GM21526 (cell line): Measurements from ENCODE around the gene REX1BD.
"Not testable (repeated sequence)": the region's sequence is repeated elsewhere in the genome, so short reads cannot be mapped to it uniquely, and the experiment has no call there.

Source experiments
- ATAC-seq: cut with Tn5 transposase; IDR thresholded peaks from one replicate; pipeline ENCODE4 v1.9.1; 2021; ENCODE audit warnings: moderate library complexity; ENCODE audit not compliant: unreplicated experiment, low FRiP score

REX1BD gene

GRCh38 chr19:18576383-18576782, 12.2 kb upstream of the REX1BD start:
- no peak for ATAC-seq

DNA sequence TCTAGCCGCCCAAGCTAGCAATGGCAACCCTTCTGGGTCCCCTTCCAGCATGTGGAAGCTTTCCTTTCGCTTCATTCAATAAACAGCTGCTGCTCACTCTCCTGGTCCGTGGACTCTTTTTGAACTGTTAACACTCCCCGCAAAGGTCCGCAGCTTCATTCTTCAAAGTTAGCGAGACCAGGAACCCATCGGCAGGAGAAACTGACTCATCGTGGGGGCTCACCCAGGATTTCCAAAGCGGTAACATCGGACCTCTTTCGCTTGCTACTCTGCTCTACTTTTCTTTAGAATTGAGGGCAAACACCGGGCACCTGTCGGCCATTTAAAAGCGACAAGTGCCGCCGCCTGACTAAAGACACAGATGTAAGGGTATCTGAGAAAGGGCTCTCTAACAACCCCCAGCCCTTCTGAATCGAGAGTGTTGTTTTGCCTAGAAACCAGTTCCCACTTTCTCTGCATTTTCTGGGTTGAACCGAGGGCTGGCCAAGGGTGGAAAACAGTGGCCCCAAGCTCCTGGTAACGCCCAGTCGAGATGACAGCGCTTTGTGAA, 11.2 kb upstream of the REX1BD start:
- ATAC-seq: no peak

GRCh38 chr19:18580311-18580710, 8.3 kb upstream of the REX1BD start:
- ATAC-seq: no peak

DNA sequence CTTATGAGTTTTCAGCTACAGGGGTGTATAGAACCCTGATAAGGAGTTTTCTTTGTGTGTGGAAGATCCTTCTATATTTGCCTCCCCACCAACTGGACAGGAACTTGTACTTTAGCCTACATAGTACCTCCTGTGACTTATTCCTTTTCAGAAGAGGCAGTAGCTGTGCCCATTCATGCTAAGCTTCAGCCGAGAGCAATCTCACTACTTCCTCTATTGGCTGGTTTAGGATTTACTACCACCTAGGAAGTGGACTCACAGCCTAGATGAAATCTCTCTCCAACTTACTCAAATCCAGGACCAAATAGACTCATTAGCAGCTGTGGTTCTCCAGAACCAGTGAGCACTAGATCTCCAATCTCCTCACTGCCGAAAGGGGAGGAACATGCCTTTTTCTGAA, 2.3 kb upstream of the REX1BD start:
- ATAC-seq: no peak

DNA sequence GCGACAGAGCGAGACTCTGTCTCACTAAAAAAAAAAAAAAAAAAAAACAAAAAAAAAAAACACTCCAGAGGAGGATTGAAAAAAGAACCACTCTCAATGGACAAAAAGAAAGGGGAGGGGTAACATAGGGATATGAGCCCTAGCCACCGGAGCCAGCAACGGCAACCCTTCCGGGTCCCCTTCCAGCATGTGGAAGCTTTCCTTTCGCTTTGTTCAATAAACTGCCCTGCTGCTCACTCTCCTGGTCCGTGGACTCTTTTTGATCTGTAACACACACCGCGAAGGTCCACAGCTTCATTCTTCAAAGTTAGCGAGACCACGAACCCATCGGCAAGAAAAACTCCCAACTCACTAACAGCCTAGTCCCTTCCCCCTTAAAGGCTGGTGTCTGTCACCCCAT, 1.0 kb upstream of the REX1BD start:
- no peak for ATAC-seq

GRCh38 chr19:18587962-18588610, 512 bp upstream of the REX1BD start:
- peak; percentile 5 for ATAC-seq

- peak; percentile 31 for ATAC-seq
Observed at GRCh38 chr19:18589380-18590272, 1.0 kb downstream of the REX1BD start.

DNA sequence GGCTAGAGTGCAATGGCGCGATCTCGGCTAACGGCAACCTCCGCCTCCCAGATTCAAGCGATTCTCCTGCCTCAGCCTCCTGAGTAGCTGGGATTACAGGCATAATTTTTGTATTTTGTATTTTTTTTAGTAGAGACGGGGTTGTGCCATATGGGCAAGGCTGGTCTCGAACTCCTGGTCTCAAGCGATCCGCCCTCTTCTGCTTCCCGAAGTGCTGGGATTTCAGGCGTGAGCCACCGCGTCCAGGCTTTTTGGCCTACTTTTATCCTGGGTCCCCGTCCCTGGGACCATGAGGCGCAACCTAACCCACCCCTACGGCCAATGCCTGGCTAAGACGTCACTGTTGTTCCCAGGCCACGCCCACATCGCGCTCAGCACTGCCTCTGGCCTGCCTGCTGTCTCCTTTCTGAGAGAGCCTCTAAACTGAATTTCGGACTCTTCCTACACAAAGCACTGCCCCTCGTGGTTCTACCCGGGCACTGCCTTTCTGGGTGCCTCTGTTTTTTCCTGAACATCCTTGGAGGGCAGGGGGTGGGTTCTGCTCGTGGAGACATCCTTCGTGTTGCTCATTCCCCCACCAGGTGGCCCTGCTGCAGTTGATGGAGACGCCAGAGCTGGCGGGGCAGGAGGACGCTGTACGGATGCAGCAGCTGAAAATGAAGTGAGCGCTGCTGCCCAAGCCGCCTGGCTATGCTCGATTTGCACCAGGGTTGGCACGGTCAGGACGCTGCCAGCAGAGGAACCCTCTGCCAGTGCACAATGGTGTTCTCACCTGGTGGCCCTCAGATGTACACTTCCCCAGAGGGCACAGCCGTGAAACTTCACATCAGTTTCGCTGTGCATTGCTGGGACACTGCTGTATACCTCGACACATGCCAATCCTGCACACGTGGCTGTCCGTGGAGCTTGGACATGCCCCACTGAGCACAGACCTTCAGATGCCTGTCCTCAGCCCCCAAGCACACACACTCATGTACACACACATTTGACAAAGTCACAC, 2.0 kb downstream of the REX1BD start:
- ATAC-seq: no peak

- no peak for ATAC-seq
Observed at GRCh38 chr19:18591735-18592385, 3.3 kb downstream of the REX1BD start.

GRCh38 chr19:18592732-18593131, 4.1 kb downstream of the REX1BD start:
- not testable (repeated sequence) for ATAC-seq

DNA sequence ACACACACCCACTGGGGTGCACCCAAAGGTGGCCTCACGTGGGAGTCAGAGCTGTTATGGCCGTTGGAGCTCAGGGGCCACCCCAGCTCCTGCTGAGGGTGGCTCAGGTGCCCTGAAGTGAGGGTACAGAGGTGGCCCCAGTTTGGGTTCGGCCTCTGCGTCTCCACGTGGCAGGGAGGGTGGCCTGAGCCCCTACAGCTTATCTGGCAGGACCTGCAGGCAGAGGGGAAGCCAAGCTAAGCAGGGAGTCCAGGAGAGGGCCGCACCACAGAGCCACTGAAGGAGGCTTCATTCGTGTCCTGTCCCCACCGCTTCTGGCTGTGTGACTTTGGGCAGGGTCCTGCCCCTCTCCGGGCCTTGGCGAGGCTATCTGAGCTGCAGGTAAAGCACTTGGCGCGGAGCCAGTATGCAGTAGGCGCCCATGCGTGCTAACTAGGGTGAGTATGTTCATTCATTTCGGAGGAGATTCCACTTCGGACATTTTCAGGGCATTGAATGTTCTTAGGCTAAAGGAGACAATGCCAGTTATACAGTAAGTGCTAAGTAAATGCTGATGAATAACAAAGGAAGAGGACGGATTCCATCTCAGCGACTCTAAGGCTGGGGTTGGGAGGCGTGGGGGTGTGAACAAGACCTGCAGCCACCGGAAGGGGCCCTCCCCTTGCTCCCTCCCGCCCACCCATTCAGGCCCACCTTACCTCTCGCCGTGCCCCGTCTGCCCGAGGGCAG, 4.9 kb downstream of the REX1BD start:
- no peak for ATAC-seq

GRCh38 chr19:18594096-18594823, 5.7 kb downstream of the REX1BD start:
- ATAC-seq: peak; percentile 48

GRCh38 chr19:18594824-18595373, 6.3 kb downstream of the REX1BD start:
- no peak for ATAC-seq

DNA sequence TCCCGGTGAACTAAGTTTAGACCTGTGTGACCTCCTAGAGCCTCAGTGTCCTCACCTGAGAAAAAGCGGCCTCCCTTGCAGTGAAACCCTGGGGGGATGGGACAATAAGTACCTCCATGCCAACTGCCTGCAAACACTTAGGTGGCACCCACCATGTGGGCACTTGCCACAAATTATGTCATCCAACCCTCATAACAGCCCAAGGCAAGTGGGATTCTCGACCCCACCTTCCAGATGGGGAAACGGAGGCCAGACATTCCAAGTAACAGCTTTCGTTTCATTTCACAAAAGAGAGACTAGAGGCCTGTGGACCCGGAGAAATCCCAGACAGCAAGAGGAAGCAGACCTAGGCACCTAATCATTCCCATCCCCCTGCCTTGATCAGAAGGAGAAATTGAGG, 6.9 kb downstream of the REX1BD start:
- no peak for ATAC-seq

DNA sequence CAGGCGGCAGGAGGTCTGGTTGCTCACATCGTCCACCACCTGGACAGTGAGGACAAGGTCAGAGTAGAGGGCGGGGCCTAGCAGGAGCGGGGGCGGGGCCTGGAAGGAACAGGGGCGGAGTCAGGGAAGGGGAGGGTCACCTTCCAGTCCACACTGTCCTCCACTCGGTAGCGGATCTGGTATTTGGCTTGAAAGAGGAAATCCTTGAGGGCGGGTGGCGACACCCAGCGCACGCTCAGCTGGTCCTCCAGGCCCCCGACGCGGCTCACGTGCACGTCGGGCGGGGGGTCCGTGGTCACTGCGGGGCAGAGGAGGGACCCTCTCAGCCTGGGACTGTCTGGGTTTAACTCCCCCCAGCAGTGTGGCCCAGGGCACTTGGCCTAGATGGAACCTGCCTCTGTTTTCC, 8.2 kb downstream of the REX1BD start:
- no peak for ATAC-seq

- ATAC-seq: no peak
Observed at GRCh38 chr19:18597809-18598660, 9.4 kb downstream of the REX1BD start.

GRCh38 chr19:18599485-18599884, 10.9 kb downstream of the REX1BD start:
- ATAC-seq: no peak
